ENCODE measurements around the gene RABL2A.
"Not testable (repeated sequence)": the region's sequence is repeated elsewhere in the genome, so short reads cannot be mapped to it uniquely, and the experiment has no call there.

Gene RABL2A

GRCh38 chr2:113609822-113610221 lies 17.2 kb upstream of the RABL2A start:
- not testable (repeated sequence) for DNase-seq (ENCODE audit: low read depth in 2 of 2)

- not testable (repeated sequence) for DNase-seq (ENCODE audit: low read depth in 2 of 2)
Measured at GRCh38 chr2:113621002-113621401, 6.1 kb upstream of the RABL2A start.

DNA sequence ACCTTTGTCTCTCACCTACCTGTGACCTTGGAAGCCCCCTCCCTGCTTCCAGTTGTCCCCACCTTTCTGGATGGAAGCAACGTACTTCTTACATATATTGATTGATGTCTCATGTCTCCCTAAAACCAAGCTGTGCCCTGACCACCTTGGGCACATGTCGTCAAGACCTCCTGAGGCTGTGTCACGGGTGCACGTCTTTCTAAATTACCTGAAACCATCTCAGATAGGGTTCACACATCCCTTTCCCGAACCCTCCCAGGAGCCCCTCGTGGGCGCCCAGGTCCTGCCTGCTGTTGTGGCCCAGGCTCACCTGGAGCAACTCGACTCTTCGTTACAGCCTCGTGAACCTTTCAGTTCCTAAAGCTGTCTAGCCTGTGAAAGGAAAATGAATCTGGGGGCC lies 1.2 kb upstream of the RABL2A start:
- DNase-seq (ENCODE audit: low read depth in 2 of 2): not testable (repeated sequence)

DNA sequence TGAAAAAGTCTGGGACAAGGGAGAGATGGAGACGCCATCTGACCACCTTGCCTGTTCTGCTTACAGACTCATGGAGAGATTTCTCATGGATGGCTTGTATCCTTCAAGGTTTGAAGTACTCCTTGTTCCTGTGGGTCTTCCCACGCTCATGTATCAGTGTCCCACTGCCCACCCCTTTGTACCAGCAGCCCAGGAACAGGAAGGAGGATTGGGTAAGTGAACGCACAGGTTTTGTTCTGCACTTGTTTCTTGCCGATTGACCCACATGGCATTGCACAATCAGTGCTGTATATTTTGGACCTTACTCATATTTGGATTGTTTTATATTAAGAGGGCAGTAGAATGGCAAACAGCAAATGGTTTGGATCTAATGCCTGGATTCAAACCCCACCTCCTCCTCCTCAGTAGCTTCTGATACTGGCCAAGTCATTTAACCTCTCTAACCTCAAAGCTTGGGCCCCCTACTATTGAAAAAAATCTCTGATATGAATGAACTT lies 5.8 kb downstream of the RABL2A start:
- DNase-seq (ENCODE audit: low read depth in 2 of 2): not testable (repeated sequence)

DNA sequence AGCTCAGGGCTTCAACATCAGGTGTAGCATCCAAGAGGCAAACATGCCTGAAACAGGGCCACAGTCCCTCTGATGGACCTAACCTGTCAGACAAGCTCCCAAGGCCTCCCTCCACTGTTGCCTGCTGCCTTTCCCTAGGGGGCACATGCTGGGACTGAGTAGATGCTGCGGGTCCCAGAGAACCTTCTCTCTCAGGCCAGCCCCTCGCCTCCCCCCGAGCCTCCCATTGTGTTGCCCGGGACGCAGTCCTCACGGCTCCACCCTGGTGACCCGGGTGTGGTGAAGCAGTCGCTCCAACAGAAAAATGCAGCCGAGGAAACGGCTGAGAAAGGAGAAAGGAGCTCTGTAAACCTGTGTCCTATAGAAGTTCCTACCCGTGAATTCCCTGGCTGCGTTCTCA lies 8.3 kb downstream of the RABL2A start:
- not testable (repeated sequence) for DNase-seq (ENCODE audit: low read depth in 2 of 2)

GRCh38 chr2:113636226-113636625 lies 9.2 kb downstream of the RABL2A start:
- not testable (repeated sequence) for DNase-seq (ENCODE audit: low read depth in 2 of 2)

- not testable (repeated sequence) for DNase-seq (ENCODE audit: low read depth in 2 of 2)
Measured at GRCh38 chr2:113638084-113638483, 11.0 kb downstream of the RABL2A start.

GRCh38 chr2:113646217-113646616 lies 19.2 kb downstream of the RABL2A start:
- DNase-seq (ENCODE audit: low read depth in 2 of 2): not testable (repeated sequence)

DNA sequence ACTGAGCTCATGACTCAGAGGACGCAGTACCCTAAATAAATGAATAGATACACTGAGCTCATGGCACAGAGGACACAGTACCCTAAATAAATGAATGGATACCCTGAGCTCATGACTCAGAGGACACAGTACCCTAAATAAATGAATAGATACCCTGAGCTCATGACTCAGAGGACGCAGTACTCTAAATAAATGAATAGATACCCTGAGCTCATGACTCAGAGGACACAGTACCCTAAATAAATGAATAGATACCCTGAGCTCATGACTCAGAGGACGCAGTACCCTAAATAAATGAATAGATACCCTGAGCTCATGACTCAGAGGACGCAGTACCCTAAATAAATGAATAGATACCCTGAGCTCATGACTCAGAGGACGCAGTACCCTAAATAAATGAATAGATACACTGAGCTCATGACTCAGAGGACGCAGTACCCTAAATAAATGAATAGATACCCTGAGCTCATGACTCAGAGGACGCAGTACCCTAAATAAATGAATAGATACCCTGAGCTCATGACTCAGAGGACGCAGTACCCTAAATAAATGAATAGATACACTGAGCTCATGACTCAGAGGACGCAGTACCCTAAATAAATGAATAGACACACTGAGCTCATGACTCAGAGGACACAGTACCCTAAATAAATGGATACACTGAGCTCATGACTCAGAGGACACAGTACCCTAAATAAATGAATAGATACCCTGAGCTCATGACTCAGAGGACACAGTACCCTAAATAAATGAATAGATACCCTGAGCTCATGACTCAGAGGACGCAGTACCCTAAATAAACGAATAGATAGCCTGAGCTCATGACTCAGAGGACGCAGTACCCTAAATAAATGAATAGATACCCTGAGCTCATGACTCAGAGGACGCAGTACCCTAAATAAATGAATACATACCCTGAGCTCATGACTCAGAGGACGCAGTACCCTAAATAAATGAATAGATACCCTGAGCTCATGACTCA lies 24.1 kb downstream of the RABL2A start:
- DNase-seq (ENCODE audit: low read depth in 2 of 2): not testable (repeated sequence)

DNA sequence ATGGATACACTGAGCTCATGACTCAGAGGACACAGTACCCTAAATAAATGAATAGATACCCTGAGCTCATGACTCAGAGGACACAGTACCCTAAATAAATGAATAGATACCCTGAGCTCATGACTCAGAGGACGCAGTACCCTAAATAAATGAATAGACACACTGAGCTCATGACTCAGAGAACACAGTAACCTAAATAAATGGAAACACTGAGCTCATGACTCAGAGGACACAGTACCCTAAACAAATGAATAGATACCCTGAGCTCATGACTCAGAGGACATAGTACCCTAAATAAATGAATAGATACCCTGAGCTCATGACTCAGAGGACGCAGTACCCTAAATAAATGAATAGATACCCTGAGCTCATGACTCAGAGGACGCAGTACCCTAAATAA lies 25.5 kb downstream of the RABL2A start:
- DNase-seq (ENCODE audit: low read depth in 2 of 2): not testable (repeated sequence)

DNA sequence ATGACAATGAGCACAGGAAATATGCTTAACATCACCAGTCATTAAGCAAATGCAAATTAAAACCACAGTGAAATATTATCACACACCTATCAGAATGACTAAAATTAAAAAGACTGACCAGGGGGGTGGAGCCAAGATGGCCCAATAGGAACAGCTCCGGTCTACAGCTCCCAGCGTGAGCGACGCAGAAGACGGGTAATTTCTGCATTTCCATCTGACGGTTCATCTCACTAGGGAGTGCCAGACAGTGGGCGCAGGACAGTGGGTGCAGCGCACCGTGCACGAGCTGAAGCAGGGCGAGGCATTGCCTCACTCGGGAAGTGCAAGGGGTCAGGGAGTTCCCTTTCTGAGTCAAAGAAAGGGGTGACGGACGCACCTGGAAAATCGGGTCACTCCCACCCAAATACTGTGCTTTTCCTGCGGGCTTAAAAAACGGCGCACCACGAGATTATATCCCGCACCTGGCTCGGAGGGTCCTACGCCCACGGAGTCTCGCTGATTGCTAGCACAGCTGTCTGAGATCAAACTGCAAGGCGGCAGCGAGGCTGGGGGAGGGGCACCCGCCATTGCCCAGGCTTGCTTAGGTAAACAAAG lies 29.1 kb downstream of the RABL2A start:
- not testable (repeated sequence) for DNase-seq (ENCODE audit: low read depth in 2 of 2)

- DNase-seq (ENCODE audit: low read depth in 2 of 2): not testable (repeated sequence)
Measured at GRCh38 chr2:113657735-113658134, 30.7 kb downstream of the RABL2A start.

DNA sequence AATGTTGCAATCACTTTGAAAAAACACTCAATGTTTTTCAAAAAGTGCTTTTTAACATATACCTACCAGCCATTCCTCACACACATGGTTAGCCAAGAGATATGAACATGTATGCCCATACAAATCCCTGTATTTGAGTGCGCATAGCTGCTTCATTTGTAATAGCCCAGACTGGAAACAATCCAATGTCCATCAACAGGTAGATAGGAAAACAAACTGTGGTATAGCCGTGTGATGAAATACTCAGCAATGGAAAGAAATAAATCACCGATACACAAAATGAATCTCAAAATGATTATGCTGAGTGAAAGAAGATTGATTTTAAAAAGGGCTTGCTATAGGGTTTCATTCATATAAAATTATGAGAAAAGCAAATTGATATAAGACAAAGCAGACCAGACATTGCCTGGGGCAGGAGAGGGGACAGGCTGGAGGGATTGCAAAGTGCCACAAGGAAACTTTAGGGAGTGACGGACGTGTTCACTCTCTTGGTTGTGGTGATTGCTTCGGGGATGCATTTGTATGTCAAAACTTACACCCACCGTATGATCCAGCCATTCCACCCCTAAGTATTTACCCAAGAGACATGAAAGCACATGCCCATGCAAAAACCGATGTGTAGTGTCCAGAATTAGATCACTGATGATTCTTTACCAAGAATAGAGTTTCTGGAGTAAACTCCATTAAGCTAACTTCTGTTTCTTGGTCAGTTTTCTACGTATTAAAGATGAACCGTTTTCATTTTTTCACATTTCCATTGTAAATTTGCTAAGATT lies 36.4 kb downstream of the RABL2A start:
- DNase-seq (ENCODE audit: low read depth in 2 of 2): not testable (repeated sequence)

DNA sequence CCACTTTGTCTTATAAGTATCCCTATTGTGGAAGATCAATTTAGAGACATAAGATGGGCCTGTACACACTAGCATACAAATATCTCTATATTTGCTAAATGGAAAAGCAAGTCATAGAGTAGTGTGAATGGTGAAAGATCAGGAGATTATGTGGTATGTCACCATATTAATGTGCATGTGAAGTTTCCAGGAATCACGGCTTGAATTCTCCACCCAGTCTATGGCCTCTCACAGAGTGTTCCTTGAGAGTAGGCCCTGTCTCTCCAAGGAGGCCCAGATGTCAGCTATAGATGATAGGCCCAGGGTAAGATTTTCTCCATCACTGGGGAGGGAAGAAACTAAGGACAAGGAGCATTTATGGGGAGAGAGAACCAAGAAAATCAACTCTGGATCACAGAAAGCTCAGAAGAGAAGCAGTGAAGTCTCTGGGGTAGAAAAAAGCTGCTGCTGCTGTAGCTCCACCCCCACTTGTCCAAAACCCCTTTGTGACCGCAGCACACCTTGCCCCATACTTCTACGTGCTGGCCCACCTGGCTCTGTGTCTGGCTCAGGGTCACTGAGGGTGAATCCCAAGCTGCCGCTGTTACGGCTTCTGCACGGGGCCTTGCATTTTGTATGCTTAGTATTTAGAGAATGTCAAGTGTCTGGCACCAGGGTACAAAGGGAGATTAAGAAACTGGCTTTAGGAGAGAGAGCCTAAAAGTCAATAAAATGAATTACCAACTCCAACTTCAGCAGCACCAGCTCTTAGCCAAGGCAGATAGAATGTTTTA lies 37.9 kb downstream of the RABL2A start:
- not testable (repeated sequence) for DNase-seq (ENCODE audit: low read depth in 2 of 2)

DNA sequence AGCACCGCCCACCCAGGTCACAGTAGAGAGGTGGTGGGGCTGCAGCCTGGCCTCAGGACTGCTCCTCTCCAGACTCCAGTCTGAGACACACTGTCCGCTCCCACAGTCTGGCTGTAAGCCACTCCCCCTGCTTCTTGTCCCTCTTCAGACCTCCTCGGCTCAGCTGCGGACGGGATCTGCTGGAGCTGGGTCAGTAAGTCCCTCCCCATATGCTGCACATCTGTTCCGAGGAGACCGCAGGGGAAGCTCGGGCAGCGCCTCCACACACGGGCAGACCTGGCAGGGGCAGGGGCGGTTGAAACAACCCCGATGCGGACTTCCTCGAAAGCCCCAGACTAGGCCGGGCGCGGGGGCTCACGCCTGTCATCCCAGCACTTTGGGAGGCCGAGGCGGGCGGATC lies 41.9 kb downstream of the RABL2A start:
- DNase-seq (ENCODE audit: low read depth in 2 of 2): not testable (repeated sequence)

DNA sequence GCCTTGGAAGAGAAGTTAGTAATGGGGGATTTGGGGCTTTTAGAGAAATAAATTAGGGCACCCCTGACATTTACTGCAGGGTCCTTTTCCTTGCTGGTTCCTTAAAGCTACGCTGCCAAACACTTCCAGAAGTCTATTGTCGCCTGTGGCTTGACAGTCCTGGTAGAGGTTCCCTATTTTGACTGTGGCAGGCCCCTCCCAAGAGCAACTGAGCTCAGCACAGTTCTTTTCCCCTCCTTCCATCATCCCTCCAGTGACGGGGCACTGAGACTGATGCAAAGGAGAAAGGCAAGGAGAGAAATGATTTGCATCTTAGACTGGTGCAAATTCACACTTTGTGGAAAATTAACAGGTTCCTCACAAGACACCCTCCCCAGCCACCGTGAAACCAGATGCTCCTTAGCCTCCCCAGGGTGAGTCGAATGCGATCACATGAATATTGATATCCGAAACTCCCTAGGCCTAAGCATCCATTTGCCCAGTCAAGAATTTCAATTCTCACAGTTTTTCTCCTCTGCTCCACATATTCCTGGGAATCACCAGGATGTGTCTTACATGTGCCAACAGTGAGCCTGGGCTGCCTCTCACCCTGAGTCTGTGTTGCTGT lies 45.4 kb downstream of the RABL2A start:
- no peak for DNase-seq (ENCODE audit: low read depth in 2 of 2)

DNA sequence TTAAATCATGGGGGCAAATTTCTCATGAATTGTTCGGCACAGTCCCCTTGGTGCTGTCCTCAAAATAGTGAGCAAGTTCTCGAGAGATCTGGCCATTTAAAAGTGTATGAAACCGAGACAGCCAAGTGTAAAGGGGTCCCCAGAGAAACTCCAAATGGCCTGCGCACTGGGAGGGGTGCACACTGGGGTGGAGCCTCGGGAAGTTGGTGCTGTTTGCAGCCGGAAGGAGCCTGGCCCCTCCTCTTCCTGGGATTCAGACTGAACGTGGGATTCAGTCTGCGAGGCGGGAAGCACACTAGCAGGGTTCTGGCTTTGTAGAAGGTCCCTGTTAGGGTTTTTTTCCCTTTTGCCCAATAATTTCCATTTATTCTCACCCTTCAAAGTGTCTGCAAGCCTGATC lies 48.8 kb downstream of the RABL2A start:
- no peak for DNase-seq (ENCODE audit: low read depth in 2 of 2)

DNA sequence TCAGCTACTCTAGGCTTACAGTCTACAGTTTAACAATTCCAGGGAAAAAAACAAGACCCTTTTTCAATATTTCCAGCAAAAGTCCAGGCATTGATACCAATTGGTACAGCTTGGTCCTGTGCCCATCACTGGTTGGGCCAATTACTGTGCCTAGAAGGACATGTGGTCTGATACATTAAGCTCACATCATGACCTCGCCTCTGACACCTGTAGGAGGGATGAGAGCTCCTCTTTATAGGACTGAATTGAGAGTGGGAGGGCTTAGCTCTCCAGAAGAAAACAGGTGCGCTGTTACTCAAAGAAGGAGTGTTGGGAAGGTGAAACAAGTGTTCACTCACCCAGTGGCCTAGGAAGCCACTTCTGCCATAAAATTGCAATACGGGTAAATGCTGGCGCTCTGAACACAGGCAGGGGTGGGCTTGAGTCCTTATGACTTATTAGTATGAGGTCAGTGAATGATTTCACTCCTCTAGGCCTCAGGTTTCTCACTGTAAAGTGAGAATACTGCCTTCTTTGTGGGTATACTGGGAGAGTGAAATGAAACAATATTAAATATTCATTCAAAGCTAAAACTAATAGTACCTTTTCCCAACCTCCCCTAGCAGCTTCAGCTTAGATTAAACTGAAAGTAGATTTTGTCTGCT lies 49.7 kb downstream of the RABL2A start:
- no peak for DNase-seq (ENCODE audit: low read depth in 2 of 2)

DNA sequence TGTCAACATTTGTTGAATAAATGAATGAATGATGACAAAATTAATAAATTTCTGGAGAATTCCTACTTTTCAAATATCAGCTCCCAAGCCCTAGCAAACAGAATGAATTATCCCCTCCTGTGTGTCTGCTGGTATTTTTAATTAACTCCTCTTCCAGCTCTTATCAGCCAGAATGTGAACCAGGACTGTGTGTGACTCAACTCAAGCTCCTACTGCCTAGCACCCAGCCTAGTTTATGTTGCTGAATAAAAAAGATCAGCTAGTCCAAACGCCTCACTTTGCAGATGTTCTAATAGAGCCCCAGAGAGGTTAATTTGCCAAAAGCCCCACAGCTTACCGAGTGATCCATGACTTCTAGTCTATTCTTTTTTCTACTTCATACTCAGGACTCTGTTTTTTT lies 50.3 kb downstream of the RABL2A start:
- DNase-seq (ENCODE audit: low read depth in 2 of 2): no peak

- no peak for DNase-seq (ENCODE audit: low read depth in 2 of 2)
Measured at GRCh38 chr2:113679457-113679856, 52.4 kb downstream of the RABL2A start.
